ENCODE results near the gene USP14.

- TF ChIP-seq CTCF (conservative IDR thresholded peaks at IDR 0.05) = no peak
- no peak for TF ChIP-seq EZH2 (IDR thresholded peaks at IDR 0.05; ENCODE audit: low read depth)
These were observed at the start of gene USP14 for GRCh38 chr18:158128-159036.
